SK-N-SH (cell line): Measurements from ENCODE around the gene HSD11B1L. TPM values are rescaled to one million over a fixed set of nuclear protein-coding genes. Genes with fewer than 3 reads are reported as not detected.

Experiments
- CTCF ChIA-PET: fragments of 300-600, 350-600 bp; formaldehyde crosslinking; extraction: SDS; loops from one replicate; lab custom pipeline; 2021; lab: Yijun Ruan, JAX
- POLR2A ChIA-PET: fragments of 350-600 bp; sonication (Branson Sonifier 250); formaldehyde crosslinking; extraction: SDS; loops from one replicate; lab custom pipeline; 2020; ENCODE audit warnings: antibody characterized with exemption, inconsistent platforms; lab: Yijun Ruan, JAX
- DNase-seq: peaks from one replicate; pipeline ENCODE4 v3.0.0; 2012
- H2AFZ ChIP-seq: fragments of 200-600 bp; sonication (generic); 2 replicates; pipeline ENCODE4 v1.8.1; 2016; ENCODE audit warnings: antibody characterized with exemption, mild to moderate bottlenecking, low read depth
- H3F3A ChIP-seq: fragments of 200-600 bp; sonication (generic); replicated peaks from 2 replicates; pipeline ENCODE3; 2016; ENCODE audit warnings: antibody characterized with exemption, mild to moderate bottlenecking; ENCODE audit not compliant: insufficient read depth
- H3K27ac ChIP-seq, 2 experiments: fragments of 200-500 bp in 1 of 2; fragments of 200-600 bp in 1 of 2; sonication (Bioruptor generic) in 1 of 2; sonication (generic), shearing (Covaris generic) in 1 of 2; 2 replicates each; pipeline versions ENCODE4 v1.5.1 to v1.6.1; 2014 to 2016; ENCODE audit warnings: low read depth in 2 of 2, inconsistent platforms in 1 of 2, low read length in 1 of 2, mild to moderate bottlenecking in 1 of 2, mixed read lengths in 1 of 2
- H3K27me3 ChIP-seq: fragments of 200-600 bp; sonication (generic), shearing (Covaris generic); 2 replicates; pipeline ENCODE4 v1.6.1; 2016; ENCODE audit warnings: mixed run types; ENCODE audit not compliant: insufficient read depth
- H3K36me3 ChIP-seq, 2 experiments: fragments of 200-500 bp in 1 of 2; fragments of 200-600 bp in 1 of 2; sonication (Bioruptor generic) in 1 of 2; sonication (generic) in 1 of 2; replicated peaks in 1 of 2; 2 replicates each; pipeline versions ENCODE3 to v1.5.1; 2014 to 2016; ENCODE audit warnings: low read length in 1 of 2, mild to moderate bottlenecking in 1 of 2; ENCODE audit not compliant: insufficient read depth in 2 of 2, control insufficient read depth in 1 of 2
- H3K4me1 ChIP-seq, 2 experiments: fragments of 200-500 bp in 1 of 2; fragments of 200-600 bp in 1 of 2; sonication (Bioruptor generic) in 1 of 2; sonication (generic), shearing (Covaris generic) in 1 of 2; 2 replicates each; pipeline versions ENCODE4 v1.5.1 to v1.6.1; 2014 to 2016; ENCODE audit warnings: low read depth in 1 of 2, low read length in 1 of 2, mixed run types in 1 of 2; ENCODE audit not compliant: insufficient read depth in 2 of 2, control insufficient read depth in 1 of 2
- H3K4me2 ChIP-seq: fragments of 200-600 bp; sonication (generic), shearing (Covaris generic); 2 replicates; pipeline ENCODE4 v1.6.1; 2017; ENCODE audit warnings: mixed run types
- H3K4me3 ChIP-seq, 2 experiments: fragments of 200-500 bp in 1 of 2; fragments of 200-600 bp in 1 of 2; sonication (Bioruptor generic) in 1 of 2; sonication (generic), shearing (Covaris generic) in 1 of 2; 2 replicates each; pipeline versions ENCODE4 v1.5.1 to v1.8.1; 2014 to 2016; ENCODE audit warnings: low read depth in 2 of 2, inconsistent platforms in 1 of 2, low read length in 1 of 2, mild to moderate bottlenecking in 1 of 2, mixed read lengths in 1 of 2, moderate library complexity in 1 of 2
- H3K79me2 ChIP-seq: fragments of 200-600 bp; sonication (generic); 2 replicates; pipeline ENCODE4 v1.8.1; 2017; ENCODE audit warnings: mild to moderate bottlenecking; ENCODE audit not compliant: insufficient read depth
- H3K9ac ChIP-seq: fragments of 200-600 bp; sonication (generic); 2 replicates; pipeline ENCODE4 v1.6.1; 2017; ENCODE audit warnings: mixed run types
- H3K9me2 ChIP-seq: fragments of 200-600 bp; sonication (generic); 2 replicates; pipeline ENCODE4 v1.6.1; 2017; ENCODE audit warnings: mixed run types
- H3K9me3 ChIP-seq: fragments of 200-600 bp; sonication (generic); 2 replicates; pipeline ENCODE4 v1.6.1; 2017; ENCODE audit warnings: mixed run types, mild to moderate bottlenecking, moderate library complexity
- H4K20me1 ChIP-seq: fragments of 200-600 bp; sonication (generic); 2 replicates; pipeline ENCODE4 v1.6.1; 2017; ENCODE audit warnings: mild to moderate bottlenecking, mixed run types; ENCODE audit not compliant: insufficient read depth
- CHD2 ChIP-seq: fragments of 150-350 bp; IDR thresholded peaks from 2 replicates; pipeline ENCODE4 v1.6.1; 2018; ENCODE audit warnings: low read length; ENCODE audit not compliant: partially characterized antibody
- ELF1 ChIP-seq: IDR thresholded peaks from 2 replicates; pipeline ENCODE4 v1.4.0; 2012
- EP300 ChIP-seq, 2 experiments: IDR thresholded peaks; 2 replicates each; pipeline versions ENCODE4 v1.4.0 to v1.6.1; 2012; ENCODE audit warnings: borderline replicate concordance in 1 of 2, low read depth in 1 of 2, low read length in 1 of 2
- EZH2phosphoT487 ChIP-seq: fragments of 200-600 bp; sonication (generic); IDR thresholded peaks from 2 replicates; pipeline ENCODE4 v1.6.1; 2017; ENCODE audit warnings: low read depth, mixed run types, mild to moderate bottlenecking, antibody characterized with exemption, moderate library complexity, borderline replicate concordance
- FOSL2 ChIP-seq: IDR thresholded peaks from 2 replicates; pipeline ENCODE4 v1.4.0; 2012; ENCODE audit warnings: low read depth, mild to moderate bottlenecking, moderate library complexity, borderline replicate concordance
- GABPA ChIP-seq: IDR thresholded peaks from 2 replicates; pipeline ENCODE4 v1.4.0; 2012; ENCODE audit warnings: low read depth, mild to moderate bottlenecking
- GATA2 ChIP-seq: sonication (generic); formaldehyde crosslinking; IDR thresholded peaks from 2 replicates; pipeline ENCODE4 v1.5.0; 2020; ENCODE audit warnings: mild to moderate bottlenecking, missing genetic modification reagents
- JUND ChIP-seq: IDR thresholded peaks from 2 replicates; pipeline ENCODE4 v1.4.0; 2012
- MEF2A ChIP-seq: IDR thresholded peaks from 2 replicates; pipeline ENCODE4 v1.4.0; 2012; ENCODE audit warnings: low read depth, borderline replicate concordance
- MXI1 ChIP-seq: IDR thresholded peaks from 2 replicates; pipeline ENCODE4 v1.6.1; 2012; ENCODE audit warnings: mild to moderate bottlenecking, low read depth, low read length, improper control_type of control experiment
- NFIC ChIP-seq: IDR thresholded peaks from 2 replicates; pipeline ENCODE4 v1.4.0; 2012; ENCODE audit warnings: borderline replicate concordance
- NRF1 ChIP-seq: IDR thresholded peaks from 2 replicates; pipeline ENCODE4 v1.6.1; 2012; ENCODE audit warnings: low read depth, mild to moderate bottlenecking, low read length
- PBX3 ChIP-seq: IDR thresholded peaks from 2 replicates; pipeline ENCODE4; 2012
- RAD21 ChIP-seq: IDR thresholded peaks from 2 replicates; pipeline ENCODE4 v1.6.1; 2012; ENCODE audit warnings: mild to moderate bottlenecking, low read length
- RCOR1 ChIP-seq: fragments of 150-350 bp; IDR thresholded peaks from 2 replicates; pipeline ENCODE4 v1.6.1; 2017; ENCODE audit warnings: antibody characterized with exemption, low read length
- REST ChIP-seq: IDR thresholded peaks from 2 replicates; pipeline ENCODE4 v1.6.1; 2012; ENCODE audit warnings: mild to moderate bottlenecking, low read depth, low read length, moderate library complexity
- RFX5 ChIP-seq: IDR thresholded peaks from 2 replicates; pipeline ENCODE4 v1.6.1; 2012; ENCODE audit warnings: mild to moderate bottlenecking, improper control_type of control experiment, low read length
- TCF12 ChIP-seq: IDR thresholded peaks from 2 replicates; pipeline ENCODE4 v1.4.0; 2012
- TEAD4 ChIP-seq: IDR thresholded peaks from 2 replicates; pipeline ENCODE4 v1.4.0; 2012; ENCODE audit warnings: mild to moderate bottlenecking, borderline replicate concordance; ENCODE audit not compliant: insufficient read depth
- WGBS: methylation state at CpG from one replicate; pipeline ENCODE4 v1.1.6; 2017; ENCODE audit warnings: low lambda C conversion rate; 5-methylcytosine and 5-hydroxymethylcytosine counted together
- polyA plus RNA-seq, 3 experiments: library from polyadenylated mRNA; depleted of rRNA; stranded (reverse); fragments of >200 nt; gene quantifications; 2 replicates each; pipeline ENCODE4 v1.2.3, GENCODE V29; 2012

HSD11B1L gene
- polyA plus RNA-seq, 1 of the 3 experiments (the other 2 are of a cell fraction): 53.3 TPM

GRCh38 chr19:5717215-5717935, 36.5 kb downstream of the HSD11B1L start:
- no peaks in the 10 kb centered on the region for H3K9me3 ChIP-seq
- POLR2A ChIA-PET: interaction anchor here (1.3 to 1.8 kb wide), 2 partner anchors 11 to 26 kb away, joined by 7 to 12 read pairs; no protein-coding TSS in a partner anchor
- H3K9ac ChIP-seq: peak overlapping the region; percentile 96; the same call in 1 of the 2 replicates
- no peak for DNase-seq
- H4K20me1 ChIP-seq: peaks cover 18% of the 10 kb centered on the region
- H3K79me2 ChIP-seq: peaks cover 69% of the 10 kb centered on the region
- no peak overlapping the region for H3K4me3 ChIP-seq
- no peak overlapping the region; the same call in 1 of the 2 replicates for H2AFZ ChIP-seq
- peaks cover 10 to 20% of the 10 kb centered on the region in 2 experiments for H3K36me3 ChIP-seq
- CTCF ChIA-PET: interaction anchor here (4.1 kb wide), 1 partner anchor 27 kb away, joined by 31 read pairs; the partner anchor contains the start of gene RPL36
- peak overlapping the region; percentile 100 for H3K4me2 ChIP-seq
- H3K27ac ChIP-seq: peak overlapping the region in 1 of 2 experiments; percentile 90; a peak in 2 of 4 replicates
- H3K9me2 ChIP-seq: no peaks in the 10 kb centered on the region
- WGBS: 67% methylated on average over 7 of the region's 8 CpGs
- peaks cover 13% of the 10 kb centered on the region for H3F3A ChIP-seq
- H3K4me1 ChIP-seq: peaks cover 10 to 13% of the 10 kb centered on the region in 2 experiments; a peak in 3 of 4 replicates
- TF ChIP-seq EZH2phosphoT487: no peak
- TF ChIP-seq NFIC: no peak
- TF ChIP-seq PBX3: no peak
- no peak for TF ChIP-seq TEAD4
- no peak for TF ChIP-seq TCF12
- TF ChIP-seq ELF1: no peak
- no peak for TF ChIP-seq FOSL2
- TF ChIP-seq GABPA: no peak
- TF ChIP-seq MXI1: no peak
- no peak for TF ChIP-seq CHD2
- TF ChIP-seq RCOR1: no peak
- no peak for TF ChIP-seq JUND
- TF ChIP-seq MEF2A: no peak
- no peak for TF ChIP-seq RAD21
- no peak for TF ChIP-seq REST
- no peak for TF ChIP-seq GATA2 (CRISPR knock-in tag)
- no peak for TF ChIP-seq EP300 (IDR thresholded peaks at IDR 0.05; ENCODE audit: borderline replicate concordance in 1 of 2, low read depth in 1 of 2, low read length in 1 of 2)
- TF ChIP-seq NRF1: no peak
- no peak for TF ChIP-seq RFX5
- TF ChIP-seq, all 33 proteins: peak for 0
- H3K27me3 ChIP-seq: no peaks in the 10 kb centered on the region
